IMR-90 (cell line): ENCODE data around the gene KRTAP19-8. TPM values are rescaled to one million over a fixed set of nuclear protein-coding genes. Genes with fewer than 3 reads are reported as not detected.
A peak's percentile ranks its signal among the peaks of the same experiment; 100 is the strongest.

ENCODE experiments used
- ATAC-seq: fragments of 200-7000 bp; cut with Tn5 transposase; 2 replicates; pipeline ENCODE4 v1.9.1; 2020; ENCODE audit warnings: low read depth, mild to moderate bottlenecking, moderate library complexity
- BruUV-seq: library from RNA; stranded (reverse); fragments of 400-500 nt; replicated peaks from 2 replicates; lab custom pipeline; 2021; lab: Mats Ljungman, UMichigan
- CTCF ChIA-PET: fragments of 300-600 bp; formaldehyde crosslinking; extraction: SDS; loops from one replicate; lab custom pipeline; 2021; ENCODE audit warnings: antibody characterized with exemption; lab: Yijun Ruan, JAX
- POLR2A ChIA-PET: fragments of 300-600 bp; sonication (Branson Sonifier 250); formaldehyde crosslinking; loops from one replicate; lab custom pipeline; 2022; ENCODE audit warnings: antibody characterized with exemption; ENCODE audit not compliant: unreplicated experiment; lab: Charles Lee
- DNase-seq: peaks from one replicate; pipeline ENCODE4 v3.0.0; 2013
- H2AFZ ChIP-seq: replicated peaks from 2 replicates; pipeline ENCODE3; 2013; ENCODE audit warnings: low read length, mild to moderate bottlenecking; ENCODE audit not compliant: poor library complexity
- H2AK5ac ChIP-seq: 2 replicates; pipeline ENCODE4 v1.6.1; 2013; ENCODE audit warnings: low read depth, low read length, inconsistent platforms
- H2AK9ac ChIP-seq: replicated peaks from 2 replicates; pipeline ENCODE3; 2013; ENCODE audit warnings: mild to moderate bottlenecking, low read depth, low read length, moderate library complexity; ENCODE audit not compliant: poor library complexity
- H2BK120ac ChIP-seq: 2 replicates; pipeline ENCODE4 v1.6.1; 2013; ENCODE audit warnings: low read depth, low read length, inconsistent platforms
- H2BK15ac ChIP-seq: 3 replicates; pipeline ENCODE4 v1.6.1; 2013; ENCODE audit warnings: low read depth, low read length, inconsistent platforms
- H2BK20ac ChIP-seq: 2 replicates; pipeline ENCODE4 v1.6.1; 2013; ENCODE audit warnings: low read depth, mild to moderate bottlenecking, inconsistent platforms, low read length, moderate library complexity
- H2BK5ac ChIP-seq: 2 replicates; pipeline ENCODE4 v1.6.1; 2013; ENCODE audit warnings: mild to moderate bottlenecking, low read depth, low read length, inconsistent platforms; ENCODE audit not compliant: poor library complexity, severe bottlenecking
- H3K14ac ChIP-seq: replicated peaks from 2 replicates; pipeline ENCODE4 v1.6.1; 2013; ENCODE audit warnings: low read depth, low read length, inconsistent platforms
- H3K18ac ChIP-seq: 2 replicates; pipeline ENCODE4 v1.6.1; 2013; ENCODE audit warnings: low read depth, low read length, control low read depth
- H3K23ac ChIP-seq: 2 replicates; pipeline ENCODE4 v1.6.1; 2013; ENCODE audit warnings: low read depth, low read length, inconsistent platforms
- H3K27ac ChIP-seq: 2 replicates; pipeline ENCODE4 v1.5.1; 2013; ENCODE audit warnings: mild to moderate bottlenecking, control low read depth, low read length; ENCODE audit not compliant: insufficient read depth
- H3K27me3 ChIP-seq: 2 replicates; pipeline ENCODE4 v1.6.1; 2013; ENCODE audit warnings: low read length; ENCODE audit not compliant: control insufficient read depth, insufficient read depth
- H3K36me3 ChIP-seq: 2 replicates; pipeline ENCODE4 v1.6.1; 2013; ENCODE audit warnings: low read length, mixed read lengths; ENCODE audit not compliant: control insufficient read depth, insufficient read depth
- H3K4ac ChIP-seq: 2 replicates; pipeline ENCODE4 v1.6.1; 2013; ENCODE audit warnings: low read depth, low read length, inconsistent platforms
- H3K4me1 ChIP-seq: 2 replicates; pipeline ENCODE4 v1.6.1; 2013; ENCODE audit warnings: low read length, mixed read lengths; ENCODE audit not compliant: control insufficient read depth, insufficient read depth
- H3K4me2 ChIP-seq: 2 replicates; pipeline ENCODE4 v1.6.1; 2013; ENCODE audit warnings: low read depth, mild to moderate bottlenecking, control low read depth, low read length, moderate library complexity
- H3K4me3 ChIP-seq: 2 replicates; pipeline ENCODE4 v1.5.1; 2013; ENCODE audit warnings: low read depth, mild to moderate bottlenecking, control low read depth, low read length, moderate library complexity; ENCODE audit not compliant: insufficient read depth
- H3K56ac ChIP-seq: 2 replicates; pipeline ENCODE4 v1.6.1; 2013; ENCODE audit warnings: low read length, inconsistent platforms; ENCODE audit not compliant: insufficient read depth; ENCODE audit errors: extremely low read depth
- H3K79me1 ChIP-seq, 2 experiments: 2 replicates each; pipeline ENCODE4 v1.6.1; 2013; ENCODE audit warnings: low read length in 2 of 2, inconsistent platforms in 1 of 2, low read depth in 1 of 2
- H3K9ac ChIP-seq: 2 replicates; pipeline ENCODE4 v1.6.1; 2013; ENCODE audit warnings: low read depth, low read length, control low read depth
- H3K9me1 ChIP-seq: 2 replicates; pipeline ENCODE4 v1.6.1; 2013; ENCODE audit warnings: low read length, inconsistent platforms; ENCODE audit not compliant: insufficient read depth
- H3K9me3 ChIP-seq: 2 replicates; pipeline ENCODE4 v1.6.1; 2013; ENCODE audit warnings: low read length; ENCODE audit not compliant: control insufficient read depth, insufficient read depth
- H4K20me1 ChIP-seq: 2 replicates; pipeline ENCODE4 v1.6.1; 2013; ENCODE audit warnings: low read length, inconsistent platforms; ENCODE audit not compliant: insufficient read depth
- H4K5ac ChIP-seq: 2 replicates; pipeline ENCODE4 v1.6.1; 2013; ENCODE audit warnings: mild to moderate bottlenecking, low read depth, low read length, control low read depth
- H4K8ac ChIP-seq, 2 experiments: 2 replicates each; pipeline ENCODE4 v1.6.1; 2013; ENCODE audit warnings: low read depth in 2 of 2, low read length in 2 of 2, control low read depth in 1 of 2, inconsistent platforms in 1 of 2
- H4K91ac ChIP-seq: 2 replicates; pipeline ENCODE4 v1.6.1; 2013; ENCODE audit warnings: low read depth, low read length, inconsistent platforms; ENCODE audit not compliant: insufficient read depth
- CEBPB ChIP-seq: IDR thresholded peaks from 2 replicates; pipeline ENCODE4 v1.6.1; 2012; ENCODE audit warnings: low read depth, low read length, improper control_type of control experiment
- MAZ ChIP-seq: IDR thresholded peaks from 2 replicates; pipeline ENCODE4 v1.6.1; 2012; ENCODE audit warnings: low read depth, mild to moderate bottlenecking, low read length, improper control_type of control experiment, moderate library complexity, borderline replicate concordance
- WGBS, 2 experiments: methylation state at CpG; one replicate each; pipeline versions ENCODE4 v1.1.5 to v1.1.7; 2013; ENCODE audit warnings: missing lambda C conversion rate in 2 of 2; ENCODE audit not compliant: insufficient read length in 1 of 2; ENCODE audit errors: extremely low coverage in 2 of 2; 5-methylcytosine and 5-hydroxymethylcytosine counted together
- dilution Hi-C: fragments of 300-500 bp; cut with HindIII; formaldehyde crosslinking; loops from one replicate; pipeline ENCODE4 v1.14.3; 2018; ENCODE audit warnings: low sequenced_read_pairs; ENCODE audit not compliant: unreplicated experiment
- in situ Hi-C: fragments of 300-500 bp; cut with MboI; formaldehyde crosslinking; loops from 3 replicates; pipeline ENCODE4 v1.14.3; 2019; ENCODE audit warnings: low sequenced_read_pairs, inconsistent platforms, mixed read lengths
- intact Hi-C: fragments of 100-400 bp; cut with micrococcal nuclease; formaldehyde crosslinking; loops from 2 replicates; pipeline ENCODE4 v1.10.0; 2022
- polyA plus RNA-seq, 3 experiments: library from polyadenylated mRNA; depleted of rRNA; stranded (reverse); fragments of >200 nt; gene quantifications; 2 replicates each; pipeline ENCODE4 v1.2.3, GENCODE V29; 2012; ENCODE audit warnings: low replicate concordance in 1 of 3
- total RNA-seq: library from RNA; depleted of rRNA; stranded (reverse); fragments of >200 nt; gene quantifications from 2 replicates; pipeline ENCODE4 v1.2.3, GENCODE V29; 2012

Gene KRTAP19-8
- total and polyA plus RNA-seq, 2 of the 4 experiments (the other 2 are of a cell fraction), result not detected

DNA sequence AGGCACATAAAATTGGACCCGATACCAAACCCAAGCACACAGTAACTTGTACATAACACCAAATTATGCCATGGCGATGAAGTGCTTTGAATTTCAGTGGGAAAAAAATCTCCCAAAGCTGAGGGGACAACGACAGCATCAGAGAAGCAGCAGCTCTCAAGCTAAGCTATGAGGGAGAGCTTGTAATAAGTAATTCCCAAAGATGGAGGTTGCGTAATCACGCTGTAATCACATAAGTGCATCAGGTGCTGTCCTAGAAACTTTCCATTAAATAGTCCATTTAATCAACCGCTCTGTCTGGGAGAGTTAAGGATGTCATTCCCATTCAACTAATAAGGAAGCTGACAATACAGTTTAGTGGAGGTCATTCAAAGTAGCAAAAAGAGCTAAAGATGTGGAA is 37.6 kb upstream of the KRTAP19-8 start:
- dilution Hi-C loops (no loop called here), intact Hi-C loops (no loop called here), in situ Hi-C loops (loop anchor here (25.0 kb wide), 1 partner anchor 1989 kb away; no protein-coding TSS in a partner anchor)
- H2AK9ac ChIP-seq, result no peak overlapping the region
- no peak overlapping the region for H2AFZ ChIP-seq
- TF ChIP-seq MAZ, result no peak
- peak; percentile 92 for TF ChIP-seq CEBPB
- H3K9me1 ChIP-seq, result no peaks in the 10 kb centered on the region
- H2BK20ac ChIP-seq, result no peak overlapping the region
- H3K4ac ChIP-seq, result no peak overlapping the region
- H3K23ac ChIP-seq, result no peak overlapping the region
- H3K14ac ChIP-seq, result no peak overlapping the region
- ChIA-PET CTCF (interaction anchor here (1.0 kb wide), 1 partner anchor 10 kb away, joined by 4 read pairs; no protein-coding TSS in a partner anchor), POLR2A (no interaction called here)
- no peaks in the 10 kb centered on the region for H3K36me3 ChIP-seq
- H2BK5ac ChIP-seq, result no peak overlapping the region
- H3K56ac ChIP-seq, result no peak overlapping the region
- no peak overlapping the region for H3K18ac ChIP-seq
- H3K79me1 ChIP-seq, result no peaks in the 10 kb centered on the region
- no peak overlapping the region for H3K27ac ChIP-seq
- no peak overlapping the region for H4K5ac ChIP-seq
- DNase-seq (no peak), ATAC-seq (no peak)
- H4K91ac ChIP-seq, result no peak overlapping the region
- H3K4me1 ChIP-seq, result peaks cover 2% of the 10 kb centered on the region; the same call in 1 of the 2 replicates
- no peak overlapping the region for H2AK5ac ChIP-seq
- H4K20me1 ChIP-seq, result no peaks in the 10 kb centered on the region
- no TSS peak for BruUV-seq
- H3K9ac ChIP-seq, result no peak overlapping the region
- no peak overlapping the region for H3K4me2 ChIP-seq
- no peak overlapping the region for H2BK15ac ChIP-seq
- H4K8ac ChIP-seq, result no peak overlapping the region
- H3K9me3 ChIP-seq, result no peaks in the 10 kb centered on the region
- H2BK120ac ChIP-seq, result no peak overlapping the region
- WGBS, 2 experiments, result no CpG with 5 or more reads among the region's 6 CpGs
- no peaks in the 10 kb centered on the region for H3K27me3 ChIP-seq
- H3K4me3 ChIP-seq, result no peak overlapping the region
